Activated CD8-positive, alpha-beta T cell treated with anti-CD3 and anti-CD28 coated beads for 36 hours (primary cell): Measurements from ENCODE around the gene MNT. TPM values are rescaled to one million over a fixed set of nuclear protein-coding genes. Genes with fewer than 3 reads are reported as not detected.

Experiments used
- ATAC-seq: fragments of 200-7000 bp; cut with Tn5 transposase; one replicate; pipeline ENCODE4 v1.10.0; 2021; ENCODE audit warnings: mild to moderate bottlenecking, moderate library complexity
- CTCF ChIA-PET: fragments of 350-600 bp; sonication (Branson Sonifier 250); formaldehyde crosslinking; loops from one replicate; lab custom pipeline; 2021; ENCODE audit warnings: antibody characterized with exemption; lab: Charles Lee
- POLR2A ChIA-PET: fragments of 350-600 bp; sonication (Branson Sonifier 250); formaldehyde crosslinking; loops from one replicate; lab custom pipeline; 2021; ENCODE audit warnings: antibody characterized with exemption; lab: Charles Lee
- DNase-seq: peaks from one replicate; pipeline ENCODE4 v3.0.0-alpha.2; 2020
- H3K27ac Mint-ChIP-seq: one replicate; pipeline ENCODE4 v1.8.0; 2021; ENCODE audit warnings: mild to moderate bottlenecking, mixed read lengths
- H3K27me3 Mint-ChIP-seq: one replicate; pipeline ENCODE4 v1.8.0; 2021; ENCODE audit warnings: mixed read lengths
- H3K36me3 Mint-ChIP-seq: one replicate; pipeline ENCODE4 v1.8.0; 2021; ENCODE audit warnings: low read depth, mixed read lengths
- H3K4me1 Mint-ChIP-seq: one replicate; pipeline ENCODE4 v1.8.0; 2021; ENCODE audit warnings: low read depth, mixed read lengths
- H3K4me3 Mint-ChIP-seq: one replicate; pipeline ENCODE4 v1.8.0; 2021; ENCODE audit warnings: mild to moderate bottlenecking, moderate library complexity, mixed read lengths
- H3K9me3 Mint-ChIP-seq: one replicate; pipeline ENCODE4 v1.8.0; 2021; ENCODE audit warnings: mixed read lengths
- CTCF ChIP-seq: fragments of 200-600 bp; IDR thresholded peaks from one replicate; pipeline ENCODE4 v1.8.0; 2022; ENCODE audit warnings: antibody characterized with exemption, mild to moderate bottlenecking
- intact Hi-C: fragments of 100-400 bp; cut with micrococcal nuclease; formaldehyde crosslinking; loops from one replicate; pipeline ENCODE4 v1.10.0; 2022
- total RNA-seq, 2 experiments: library from RNA; stranded (reverse); gene quantifications; one replicate each; pipeline ENCODE4 v1.2.3, GENCODE V29; 2021

Gene MNT
- total RNA-seq, 2 experiments from 2014 or later, result 21.6 to 23.1 TPM

GRCh38 chr17:2391597-2392251 lies 9.1 kb downstream of the MNT start:
- TF ChIP-seq CTCF, result no peak
- Mint-ChIP-seq H3K27ac (peak overlapping the region; percentile 95), H3K4me1 (peaks cover 46% of the 10 kb centered on the region), H3K4me3 (peak overlapping the region; percentile 95), H3K36me3 (peaks cover 13% of the 10 kb centered on the region), H3K27me3 (no peaks in the 10 kb centered on the region), H3K9me3 (no peaks in the 10 kb centered on the region)
- ATAC-seq (no peak), DNase-seq (no peak)
- ChIA-PET POLR2A (interaction anchor here (0.7 to 3.5 kb wide), 15 partner anchors 9 to 319 kb away, joined by 3 to 61 read pairs (median 5); partner anchors contain the start of genes MNT, SGSM2 and TSR1), CTCF (interaction anchor here (0.7 to 5.2 kb wide), 7 partner anchors 9 to 147 kb away, joined by 3 to 54 read pairs (median 4); no protein-coding TSS in a partner anchor)
- intact Hi-C loops, result loop anchor here (1.0 kb wide), 1 partner anchor 11 kb away; no protein-coding TSS in a partner anchor

- ChIA-PET POLR2A (interaction anchor here (1.2 to 3.3 kb wide), 3 partner anchors 12 to 297 kb away, joined by 4 to 61 read pairs (median 6); partner anchors contain the start of gene MNT), CTCF (interaction anchor here (1.3 to 5.2 kb wide), 2 partner anchors 11 to 26 kb away, joined by 3 to 54 read pairs; no protein-coding TSS in a partner anchor)
- intact Hi-C loops, result no loop called here
- DNase-seq (no peak), ATAC-seq (no peak)
- Mint-ChIP-seq H3K27me3 (no peaks in the 10 kb centered on the region), H3K36me3 (peaks cover 13% of the 10 kb centered on the region), H3K9me3 (no peaks in the 10 kb centered on the region), H3K4me3 (peak overlapping the region; percentile 45), H3K27ac (peak overlapping the region; percentile 95), H3K4me1 (peaks cover 36% of the 10 kb centered on the region)
- no peak for TF ChIP-seq CTCF
These were observed 10.5 kb downstream of the MNT start for GRCh38 chr17:2390199-2390836.

- Mint-ChIP-seq H3K27ac (peak overlapping the region; percentile 43), H3K36me3 (peaks cover 13% of the 10 kb centered on the region), H3K27me3 (no peaks in the 10 kb centered on the region), H3K9me3 (no peaks in the 10 kb centered on the region), H3K4me3 (no peak overlapping the region), H3K4me1 (peaks cover 30% of the 10 kb centered on the region)
- intact Hi-C loops, result no loop called here
- no peak for DNase-seq
- no peak for TF ChIP-seq CTCF
- ATAC-seq, result no peak
- POLR2A ChIA-PET, result interaction anchor here (0.7 to 1.4 kb wide), 4 partner anchors 13 to 81 kb away, joined by 3 to 5 read pairs (median 4); no protein-coding TSS in a partner anchor
- CTCF ChIA-PET, result interaction anchor here (14.2 kb wide), 1 partner anchor 26 kb away, joined by 463 read pairs; no protein-coding TSS in a partner anchor
These were observed 12.2 kb downstream of the MNT start for GRCh38 chr17:2388683-2389055.

- Mint-ChIP-seq H3K4me1 (peaks cover 30% of the 10 kb centered on the region), H3K27me3 (no peaks in the 10 kb centered on the region), H3K9me3 (no peaks in the 10 kb centered on the region), H3K36me3 (peaks cover 13% of the 10 kb centered on the region), H3K27ac (no peak overlapping the region), H3K4me3 (no peak overlapping the region)
- intact Hi-C loops, result no loop called here
- ATAC-seq (no peak), DNase-seq (no peak)
- CTCF ChIA-PET, result interaction anchor here (14.2 kb wide), 1 partner anchor 27 kb away, joined by 463 read pairs; no protein-coding TSS in a partner anchor
- no peak for TF ChIP-seq CTCF
- POLR2A ChIA-PET, result interaction anchor here (0.7 to 1.4 kb wide), 4 partner anchors 13 to 81 kb away, joined by 3 to 5 read pairs (median 4); no protein-coding TSS in a partner anchor
These were observed 12.7 kb downstream of the MNT start for GRCh38 chr17:2388020-2388682.
